K562 (cell line): ENCODE measurements around the gene CCDC136. TPM values are rescaled to one million over a fixed set of nuclear protein-coding genes. Genes with fewer than 3 reads are reported as not detected.
A peak's percentile ranks its signal among the peaks of the same experiment; 100 is the strongest.

Experiments used
- ATAC-seq: fragments of 200-7000 bp; cut with Tn5 transposase; 3 replicates; pipeline ENCODE4 v1.9.1; 2020; ENCODE audit warnings: moderate library complexity
- BruUV-seq: library from RNA; stranded (reverse); fragments of 400-500 nt; replicated peaks from 2 replicates; lab custom pipeline; 2021; lab: Mats Ljungman, UMichigan
- CTCF ChIA-PET: fragments of 300-600 bp; formaldehyde crosslinking; extraction: SDS; loops from one replicate; lab custom pipeline; 2021; ENCODE audit warnings: low intra/inter-chr PET ratio; lab: Yijun Ruan, JAX
- POLR2A ChIA-PET: fragments of 300-600, 350-650 bp; sonication (Branson Sonifier 250); formaldehyde crosslinking; extraction: SDS; loops from one replicate; lab custom pipeline; 2021; ENCODE audit warnings: antibody characterized with exemption, inconsistent platforms; lab: Yijun Ruan, JAX
- DNase-seq, 4 experiments: peaks; one replicate each; pipeline versions ENCODE4 v3.0.0 to v3.0.0-alpha.2; 2011 to 2018; ENCODE audit warnings: low spot score in 3 of 4, mixed read lengths in 3 of 4; ENCODE audit errors: extremely low read depth in 1 of 4
- FAIRE-seq: peaks from 2 replicates; lab custom pipeline; 2011; peaks lifted over from hg19 to GRCh38; lab: Jason Lieb, UNC
- H2AFZ ChIP-seq: 2 replicates; pipeline ENCODE4 v1.6.0; 2011; ENCODE audit warnings: low read depth, low read length, control low read depth, inconsistent platforms
- H3K27ac ChIP-seq: fragments of 200-600 bp; 3 replicates; pipeline ENCODE4 v1.8.0; 2011; ENCODE audit warnings: low read depth, mild to moderate bottlenecking, control low read depth, inconsistent platforms, low read length, moderate library complexity, mixed read lengths; ENCODE audit errors: extremely low read depth
- H3K27me3 ChIP-seq, 2 experiments: fragments of 300-600 bp in 1 of 2; 2 replicates in 1 of 2; 3 replicates in 1 of 2; pipeline versions ENCODE4 v1.6.0 to v1.8.0; 2011; ENCODE audit warnings: inconsistent platforms in 2 of 2, low read length in 2 of 2, mild to moderate bottlenecking in 1 of 2, mixed read lengths in 1 of 2, moderate library complexity in 1 of 2; ENCODE audit not compliant: control insufficient read depth in 2 of 2, insufficient read depth in 2 of 2
- H3K36me3 ChIP-seq: fragments of 300-600 bp; 3 replicates; pipeline ENCODE4 v1.8.0; 2011; ENCODE audit warnings: mild to moderate bottlenecking, low read length, inconsistent platforms; ENCODE audit not compliant: control insufficient read depth, insufficient read depth
- H3K4me1 ChIP-seq, 2 experiments: fragments of 200-600 bp in 1 of 2; replicated peaks in 1 of 2; 2 replicates in 1 of 2; 3 replicates in 1 of 2; pipeline versions ENCODE4 v1.5.1 to v1.8.0; 2011; ENCODE audit warnings: inconsistent platforms in 2 of 2, low read length in 2 of 2, mild to moderate bottlenecking in 1 of 2, mixed read lengths in 1 of 2, moderate library complexity in 1 of 2; ENCODE audit not compliant: control insufficient read depth in 2 of 2, insufficient read depth in 2 of 2
- H3K4me2 ChIP-seq: 2 replicates; pipeline ENCODE4 v1.6.1; 2011; ENCODE audit warnings: low read length, control low read depth, inconsistent platforms, mixed read lengths; ENCODE audit not compliant: insufficient read depth
- H3K4me3 ChIP-seq: fragments of 200-600 bp; sonication (generic), shearing (Covaris generic); 2 replicates; pipeline ENCODE4 v1.5.1; 2016; ENCODE audit warnings: control low read depth, inconsistent platforms
- H3K79me2 ChIP-seq: fragments of 200-600 bp; 3 replicates; pipeline ENCODE4 v1.8.0; 2011; ENCODE audit warnings: low read length, inconsistent platforms; ENCODE audit not compliant: control insufficient read depth, insufficient read depth
- H3K9ac ChIP-seq, 2 experiments: 2 replicates each; pipeline versions ENCODE4 v1.6.0 to v1.6.1; 2011; ENCODE audit warnings: low read depth in 2 of 2, low read length in 2 of 2, control low read depth in 1 of 2, inconsistent platforms in 1 of 2, mild to moderate bottlenecking in 1 of 2, mixed read lengths in 1 of 2; ENCODE audit not compliant: insufficient read depth in 1 of 2
- H3K9me1 ChIP-seq: one replicate; pipeline ENCODE4 v1.6.0; 2011; ENCODE audit warnings: inconsistent platforms, mild to moderate bottlenecking, low read length, moderate library complexity; ENCODE audit not compliant: control insufficient read depth, insufficient read depth
- H3K9me3 ChIP-seq: replicated peaks from 2 replicates; pipeline ENCODE4 v1.5.1; 2011; ENCODE audit warnings: low read depth, low read length, inconsistent platforms; ENCODE audit not compliant: control insufficient read depth, insufficient read depth
- H4K20me1 ChIP-seq: replicated peaks from 2 replicates; pipeline ENCODE4 v1.6.1; 2011; ENCODE audit warnings: low read length, inconsistent platforms, mixed read lengths; ENCODE audit not compliant: control insufficient read depth, insufficient read depth
- DDX20 ChIP-seq: fragments of 450-650 bp; IDR thresholded peaks from 2 replicates; pipeline ENCODE4 v1.6.1; 2016; ENCODE audit warnings: missing genetic modification characterization, low read depth, mild to moderate bottlenecking, missing compliant biosample characterization, moderate library complexity
- RBFOX2 ChIP-seq: fragments of 200-400 bp; formaldehyde crosslinking; IDR thresholded peaks from 2 replicates; pipeline ENCODE4 v1.6.1; 2017; ENCODE audit warnings: low read depth, mild to moderate bottlenecking, low read length, moderate library complexity
- WGBS: fragments of 100-300 bp; shearing (Covaris generic); methylation state at CpG from one replicate; pipeline ENCODE4 v1.1.6; 2016; ENCODE audit warnings: low coverage, mixed read lengths; ENCODE audit not compliant: insufficient coverage; ENCODE audit errors: missing lambda C conversion rate; 5-methylcytosine and 5-hydroxymethylcytosine counted together
- in situ Hi-C: fragments of 300-500 bp; cut with MboI; formaldehyde crosslinking; loops from 4 replicates; pipeline ENCODE4 v1.15.0; 2018; ENCODE audit warnings: inconsistent platforms, mixed read lengths
- intact Hi-C: fragments of 100-400 bp; cut with micrococcal nuclease; formaldehyde crosslinking; loops from 2 replicates; pipeline ENCODE4 v1.14.2; 2022
- polyA plus RNA-seq, 8 experiments: library from polyadenylated mRNA; depleted of rRNA in 4 of 8; stranded (reverse) in 5 of 8; unstranded in 3 of 8; fragments of >200 nt; fragmentation: Nextera tagmentation in 2 of 8; fragmentation: Illumina TruSeq in 1 of 8; extraction: Ambion mirVana in 2 of 8; extraction: Trizol in 1 of 8; gene quantifications; 2 replicates each; pipeline versions ENCODE4 v1.2.1 to v1.2.3, GENCODE V29; 2011 to 2014; ENCODE audit warnings: inconsistent platforms in 1 of 8, missing spikeins in 1 of 8
- total RNA-seq, 7 experiments: library from RNA; depleted of rRNA in 6 of 7; stranded (reverse); fragments of >200 nt in 6 of 7; fragmentation: Illumina TruSeq in 2 of 7; extraction: Trizol in 2 of 7; gene quantifications; 2 replicates each; pipeline versions ENCODE4 v1.2.1 to v1.2.3, GENCODE V29; 2011 to 2021; ENCODE audit warnings: low replicate concordance in 1 of 7
- TF ChIP-seq, protein P1 (sequence below): conservative IDR thresholded peaks from 2 replicates; pipeline ENCODE4 v1.6.1; 2011; ENCODE audit warnings: low read depth, mild to moderate bottlenecking, low read length; ENCODE audit not compliant: control insufficient read depth
- TF ChIP-seq, protein P2 (sequence below): fragments of 250-450 bp; sonication (Bioruptor Pico); IDR thresholded peaks from 2 replicates; pipeline ENCODE4 v1.5.0; 2021; ENCODE audit warnings: mild to moderate bottlenecking, borderline replicate concordance
- TF ChIP-seq, protein P3 (sequence below), 2 experiments: fragments of 450-650 bp; IDR thresholded peaks; 2 replicates each; pipeline ENCODE4 v1.6.1; 2016

CCDC136 gene
- total and polyA plus RNA-seq, 9 of the 15 experiments (the other 6 are each of a cell fraction or from before 2014, with no cell fraction given): 2.4 to 40.8 (median 26.5) TPM

DNA sequence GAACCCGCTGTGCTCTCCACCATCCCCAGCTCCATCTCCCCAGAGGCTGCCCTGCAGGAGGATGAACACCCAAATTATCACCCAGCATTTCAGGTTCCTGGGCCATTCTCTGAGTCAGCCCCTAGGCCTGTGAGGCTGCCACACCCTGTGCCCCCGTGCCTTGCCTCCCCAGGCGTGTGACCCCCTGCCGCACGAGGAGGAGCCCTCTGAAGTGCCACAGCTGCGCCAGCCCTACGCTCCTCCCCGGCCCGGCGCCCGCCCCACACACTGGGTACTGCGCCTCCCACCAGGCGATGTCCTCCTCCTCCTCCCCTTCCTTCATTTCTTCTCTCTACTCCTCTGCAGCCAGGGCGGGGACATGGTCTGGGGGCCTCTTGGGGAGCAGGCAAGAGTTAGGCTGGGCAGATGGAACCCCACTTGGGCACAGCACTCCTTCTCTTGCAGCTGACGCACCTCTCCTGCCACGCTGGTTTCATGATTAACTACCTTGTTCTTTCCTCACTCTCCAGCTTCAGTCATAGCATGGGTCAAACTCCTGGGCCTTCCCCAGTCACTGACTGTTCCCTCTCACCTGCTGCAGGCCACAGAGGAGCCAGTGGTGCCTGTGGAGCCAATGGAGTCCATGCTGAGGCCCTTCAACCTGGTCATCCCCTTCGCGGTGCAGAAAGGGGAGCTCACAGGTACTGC lies 58.2 kb downstream of the CCDC136 start:
- H3K4me3 ChIP-seq: no peak overlapping the region
- peaks cover 2% of the 10 kb centered on the region for H3K9me1 ChIP-seq
- BruUV-seq: no TSS peak
- H3K9ac ChIP-seq: peak overlapping the region in 1 of 2 experiments; percentile 65; a peak in 2 of 4 replicates
- no peak overlapping the region for H3K27ac ChIP-seq
- ATAC-seq: no peak
- no peaks in the 10 kb centered on the region for H3K79me2 ChIP-seq
- no peak overlapping the region for H3K4me2 ChIP-seq
- intact Hi-C loops (no loop called here), in situ Hi-C loops (no loop called here)
- no peaks in the 10 kb centered on the region for H3K9me3 ChIP-seq
- ChIA-PET POLR2A (interaction anchor here (0.6 to 5.1 kb wide), 7 partner anchors 11 to 1197 kb away, joined by 3 to 47 read pairs (median 4); partner anchors contain the start of genes ATP6V1F and CALU), CTCF (no interaction called here)
- peaks cover 99% of the 10 kb centered on the region for H3K36me3 ChIP-seq
- no peak overlapping the region for H2AFZ ChIP-seq
- peaks cover 0 to 27% of the 10 kb centered on the region in 2 experiments; a peak in 1 of 5 replicates for H3K4me1 ChIP-seq
- FAIRE-seq: no peak
- DNase-seq: no peak
- peaks cover 3% of the 10 kb centered on the region; the same call in 1 of the 2 replicates for H4K20me1 ChIP-seq
- H3K27me3 ChIP-seq: no peaks in the 10 kb centered on the region
- WGBS: 92% methylated on average over 16 of the region's 18 CpGs
- TF ChIP-seq, protein P1, sequence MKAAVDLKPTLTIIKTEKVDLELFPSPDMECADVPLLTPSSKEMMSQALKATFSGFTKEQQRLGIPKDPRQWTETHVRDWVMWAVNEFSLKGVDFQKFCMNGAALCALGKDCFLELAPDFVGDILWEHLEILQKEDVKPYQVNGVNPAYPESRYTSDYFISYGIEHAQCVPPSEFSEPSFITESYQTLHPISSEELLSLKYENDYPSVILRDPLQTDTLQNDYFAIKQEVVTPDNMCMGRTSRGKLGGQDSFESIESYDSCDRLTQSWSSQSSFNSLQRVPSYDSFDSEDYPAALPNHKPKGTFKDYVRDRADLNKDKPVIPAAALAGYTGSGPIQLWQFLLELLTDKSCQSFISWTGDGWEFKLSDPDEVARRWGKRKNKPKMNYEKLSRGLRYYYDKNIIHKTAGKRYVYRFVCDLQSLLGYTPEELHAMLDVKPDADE: 0 out of 2 replicates have a peak, but pooled peaks have one; percentile 14
- no peak for TF ChIP-seq DDX20 (tag)
- TF ChIP-seq, protein P2, sequence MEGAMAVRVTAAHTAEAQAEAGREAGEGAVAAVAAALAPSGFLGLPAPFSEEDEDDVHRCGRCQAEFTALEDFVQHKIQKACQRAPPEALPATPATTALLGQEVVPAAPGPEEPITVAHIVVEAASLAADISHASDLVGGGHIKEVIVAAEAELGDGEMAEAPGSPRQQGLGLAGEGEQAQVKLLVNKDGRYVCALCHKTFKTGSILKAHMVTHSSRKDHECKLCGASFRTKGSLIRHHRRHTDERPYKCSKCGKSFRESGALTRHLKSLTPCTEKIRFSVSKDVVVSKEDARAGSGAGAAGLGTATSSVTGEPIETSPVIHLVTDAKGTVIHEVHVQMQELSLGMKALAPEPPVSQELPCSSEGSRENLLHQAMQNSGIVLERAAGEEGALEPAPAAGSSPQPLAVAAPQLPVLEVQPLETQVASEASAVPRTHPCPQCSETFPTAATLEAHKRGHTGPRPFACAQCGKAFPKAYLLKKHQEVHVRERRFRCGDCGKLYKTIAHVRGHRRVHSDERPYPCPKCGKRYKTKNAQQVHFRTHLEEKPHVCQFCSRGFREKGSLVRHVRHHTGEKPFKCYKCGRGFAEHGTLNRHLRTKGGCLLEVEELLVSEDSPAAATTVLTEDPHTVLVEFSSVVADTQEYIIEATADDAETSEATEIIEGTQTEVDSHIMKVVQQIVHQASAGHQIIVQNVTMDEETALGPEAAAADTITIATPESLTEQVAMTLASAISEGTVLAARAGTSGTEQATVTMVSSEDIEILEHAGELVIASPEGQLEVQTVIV (CRISPR knock-in tag): no peak
- peak; percentile 47 for TF ChIP-seq RBFOX2
- TF ChIP-seq, protein P3, sequence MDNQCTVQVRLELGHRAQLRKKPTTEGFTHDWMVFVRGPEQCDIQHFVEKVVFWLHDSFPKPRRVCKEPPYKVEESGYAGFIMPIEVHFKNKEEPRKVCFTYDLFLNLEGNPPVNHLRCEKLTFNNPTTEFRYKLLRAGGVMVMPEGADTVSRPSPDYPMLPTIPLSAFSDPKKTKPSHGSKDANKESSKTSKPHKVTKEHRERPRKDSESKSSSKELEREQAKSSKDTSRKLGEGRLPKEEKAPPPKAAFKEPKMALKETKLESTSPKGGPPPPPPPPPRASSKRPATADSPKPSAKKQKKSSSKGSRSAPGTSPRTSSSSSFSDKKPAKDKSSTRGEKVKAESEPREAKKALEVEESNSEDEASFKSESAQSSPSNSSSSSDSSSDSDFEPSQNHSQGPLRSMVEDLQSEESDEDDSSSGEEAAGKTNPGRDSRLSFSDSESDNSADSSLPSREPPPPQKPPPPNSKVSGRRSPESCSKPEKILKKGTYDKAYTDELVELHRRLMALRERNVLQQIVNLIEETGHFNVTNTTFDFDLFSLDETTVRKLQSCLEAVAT (IDR thresholded peaks at IDR 0.05): no peak
